HG02798 (cell line): ENCODE data around the gene STAT4.

ENCODE experiments used
- ATAC-seq: cut with Tn5 transposase; IDR thresholded peaks from one replicate; pipeline ENCODE4 v1.9.1; 2021; ENCODE audit warnings: mild to moderate bottlenecking; ENCODE audit not compliant: unreplicated experiment, poor library complexity

The STAT4 gene

DNA sequence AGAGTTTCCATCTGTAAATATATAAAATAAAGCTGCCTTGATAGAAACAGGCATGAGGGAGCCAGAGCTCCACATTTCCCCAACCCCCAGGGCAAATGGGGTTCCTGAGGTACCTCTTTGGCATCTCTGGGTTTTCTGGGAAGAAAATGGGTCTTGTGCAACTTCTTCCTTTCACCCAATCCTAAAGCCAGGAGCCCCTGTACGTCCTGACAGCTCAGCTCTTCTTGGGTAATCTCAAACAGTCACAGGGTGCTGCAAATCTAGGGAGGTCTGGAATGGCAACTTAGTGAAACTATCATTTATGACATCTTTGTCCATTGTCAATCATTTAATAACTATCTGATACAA lies 100.2 kb downstream of the STAT4 start:
- ATAC-seq, result no peak

DNA sequence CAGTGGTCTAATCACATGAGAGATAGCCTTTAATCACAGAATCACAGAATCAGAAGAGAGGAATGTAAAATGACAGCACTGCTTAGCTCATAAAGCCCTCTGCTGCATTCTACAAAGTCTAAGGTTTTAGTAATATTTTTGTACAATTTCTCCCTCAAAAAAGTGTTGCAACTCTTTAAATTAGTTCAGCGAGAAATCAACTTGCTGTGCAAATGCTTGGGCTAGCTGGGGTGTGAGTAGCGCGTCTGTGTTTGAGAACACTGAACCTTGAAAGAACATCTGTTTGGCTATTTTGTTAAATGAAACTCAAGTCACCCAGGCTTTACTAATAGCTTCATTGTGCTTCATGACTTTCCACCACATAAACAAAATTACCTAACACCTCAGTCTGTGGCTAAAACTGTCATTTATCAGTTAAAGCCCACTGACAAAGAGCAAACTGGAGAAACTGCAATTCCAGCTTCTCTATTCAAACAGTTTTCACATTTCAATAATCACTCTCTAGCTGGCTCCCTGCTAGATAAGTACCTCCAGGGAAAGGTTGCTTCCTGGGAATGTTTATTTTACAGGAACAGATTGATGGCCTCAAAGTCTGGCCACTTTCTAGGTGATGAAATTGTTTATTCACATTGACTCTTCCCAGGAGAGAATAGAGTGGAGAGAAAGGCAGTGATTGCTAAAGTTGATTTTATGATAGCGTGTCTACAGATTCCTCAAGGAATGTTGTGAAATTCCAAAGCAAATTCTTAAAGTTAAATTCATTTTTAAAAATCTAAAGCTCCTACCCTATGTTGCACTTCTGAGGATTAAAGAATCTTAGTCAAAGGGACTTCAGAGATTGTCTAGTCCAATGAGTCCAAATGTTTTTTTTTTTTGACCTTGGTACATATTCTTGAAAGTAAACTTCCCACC lies 100.8 kb downstream of the STAT4 start:
- peak; percentile 86 for ATAC-seq

DNA sequence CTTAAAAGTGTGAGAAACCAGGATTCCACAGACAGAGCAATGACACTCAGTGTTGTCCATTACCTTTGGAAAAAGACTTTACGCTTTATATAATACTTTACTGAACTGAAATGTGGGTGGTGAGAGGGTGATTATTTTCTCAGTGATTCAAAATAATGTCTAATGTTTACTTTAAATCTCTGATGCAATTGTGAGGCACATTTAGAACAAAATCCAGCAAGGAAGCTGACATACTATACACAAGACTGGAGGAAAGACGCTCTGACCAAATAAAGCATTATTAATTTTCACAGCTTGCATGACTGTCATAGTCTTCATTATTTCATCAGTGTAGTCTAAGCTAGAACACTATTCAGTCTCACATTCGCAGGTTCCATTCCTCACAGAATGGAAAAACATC lies 102.7 kb downstream of the STAT4 start:
- no peak for ATAC-seq

DNA sequence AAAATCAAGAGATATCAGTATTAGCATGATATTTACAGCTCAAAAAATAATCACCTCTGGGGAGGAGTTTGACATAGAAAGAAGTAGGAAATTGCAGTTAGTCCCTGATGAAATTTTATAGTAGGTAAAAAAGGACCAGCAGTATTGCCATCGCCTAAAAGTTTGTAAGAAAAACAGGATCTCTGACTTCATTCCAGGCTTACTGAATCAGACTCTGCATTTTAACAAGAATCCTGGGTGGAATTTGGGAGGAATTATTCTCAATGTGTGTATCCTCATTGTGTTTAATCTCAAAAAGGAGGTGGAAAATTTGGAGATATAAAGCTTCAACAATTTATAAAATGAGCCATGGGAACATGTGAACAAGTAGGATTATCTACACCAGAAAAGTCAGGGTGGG lies 105.7 kb downstream of the STAT4 start:
- no peak for ATAC-seq

DNA sequence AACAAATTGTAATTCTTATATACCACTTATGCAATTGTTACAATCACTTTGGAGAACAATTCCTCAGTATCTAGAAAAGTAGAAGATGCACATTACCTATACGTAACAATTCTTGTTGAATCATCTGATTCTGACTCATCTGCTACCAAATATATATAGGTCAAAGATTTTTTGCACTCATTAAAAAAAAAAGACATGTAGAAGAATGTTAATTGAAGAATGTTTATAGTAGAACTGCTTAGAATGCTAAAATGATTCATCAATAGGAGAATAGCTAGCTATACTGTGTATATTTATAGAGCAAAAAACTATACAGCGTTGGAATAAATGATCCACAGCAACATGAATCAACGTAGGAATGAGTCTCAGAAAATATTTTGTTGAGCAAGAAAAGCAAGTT lies 107.4 kb downstream of the STAT4 start:
- ATAC-seq, result no peak

DNA sequence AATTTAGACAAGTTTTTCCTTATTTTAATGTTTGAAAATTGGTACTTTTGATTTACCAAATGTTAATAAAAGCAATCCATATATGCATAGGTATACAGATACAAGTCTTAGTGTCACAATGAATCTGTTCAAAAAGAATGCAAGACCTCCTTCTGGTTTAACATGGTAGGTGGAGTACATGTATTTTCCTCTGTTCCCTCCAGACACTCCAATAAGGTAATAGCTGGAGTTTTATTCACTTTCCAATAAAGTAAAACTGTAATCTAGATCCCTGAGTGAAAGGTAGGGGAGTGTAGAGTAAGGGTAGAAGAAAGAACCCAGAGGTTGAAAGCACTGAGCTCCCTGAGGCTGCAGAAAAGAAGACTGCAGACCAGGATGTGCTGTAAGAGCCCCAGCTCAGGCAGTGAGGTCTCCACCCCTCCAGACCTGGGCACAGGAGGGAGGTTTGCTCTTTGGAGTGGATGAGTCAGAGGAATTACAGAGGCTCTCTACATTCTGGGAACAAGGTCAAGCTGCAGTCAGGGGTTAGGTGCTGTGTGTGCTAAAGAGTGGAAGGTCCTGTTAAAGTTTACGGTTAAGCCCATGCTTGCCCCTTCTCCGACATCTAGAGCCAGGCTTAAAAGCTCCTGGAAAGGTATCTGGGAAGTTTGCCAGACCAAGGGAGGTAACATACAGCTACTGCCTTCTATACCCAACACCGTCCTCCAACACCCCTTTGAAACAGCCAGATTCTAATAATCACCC lies 109.2 kb downstream of the STAT4 start:
- ATAC-seq, result no peak

DNA sequence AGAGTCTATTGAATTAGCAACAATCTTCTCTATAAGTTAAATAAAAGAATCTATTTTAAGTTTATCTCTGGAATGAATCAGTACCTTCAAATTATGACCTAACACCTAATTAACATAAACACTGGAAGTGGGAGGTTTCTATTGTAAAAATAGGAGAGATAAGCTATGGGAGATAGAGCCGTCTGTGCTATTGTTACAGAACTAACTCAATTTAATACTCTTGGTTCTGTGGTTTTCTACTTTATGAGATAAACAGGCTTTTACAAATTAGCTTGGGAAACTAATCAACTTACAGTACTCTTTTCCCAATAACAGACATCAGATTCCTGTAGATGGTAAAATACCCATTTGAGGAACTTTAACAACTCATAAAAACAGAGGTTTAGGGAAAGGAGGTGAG lies 111.2 kb downstream of the STAT4 start:
- ATAC-seq, result no peak

DNA sequence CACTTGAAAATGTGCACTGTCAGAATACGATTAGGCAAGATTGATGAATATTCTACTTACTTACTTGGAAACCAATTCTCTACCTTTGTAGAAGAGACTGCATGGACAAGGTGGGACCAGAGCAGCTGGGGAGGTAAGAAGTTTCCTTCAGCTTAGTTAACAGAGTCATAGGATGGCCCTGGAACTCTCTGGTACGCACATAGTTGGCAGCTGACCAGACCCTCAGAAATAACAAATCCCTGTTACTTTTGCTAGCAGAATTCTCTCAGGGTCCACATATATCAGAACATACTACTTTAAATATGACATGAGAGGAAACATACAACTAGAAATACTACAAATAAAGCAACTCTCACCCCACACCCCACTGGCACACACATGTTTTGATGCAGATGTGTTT lies 112.1 kb downstream of the STAT4 start:
- no peak for ATAC-seq

DNA sequence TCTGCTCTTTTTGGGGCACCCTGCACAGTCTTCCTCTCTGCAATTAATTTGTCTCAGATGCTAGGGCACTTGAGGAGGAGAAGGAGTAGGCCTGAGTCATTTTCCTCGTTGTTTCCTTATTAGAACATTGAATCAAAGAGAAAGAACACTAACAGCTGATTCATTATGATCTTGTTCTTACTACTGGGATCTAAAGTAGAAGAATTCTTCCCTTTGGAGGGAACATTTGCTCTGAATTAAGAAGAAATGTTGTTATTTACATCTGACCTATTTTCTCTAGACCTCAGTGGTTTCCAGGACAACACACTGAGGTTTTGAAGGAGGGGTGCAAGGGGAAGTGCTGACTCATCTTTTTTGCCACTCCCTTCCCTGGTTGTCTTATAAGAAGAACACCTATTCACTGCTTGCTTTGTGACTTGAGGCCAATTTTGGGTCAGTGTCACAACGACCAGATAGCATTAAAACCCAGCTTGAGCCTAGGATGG lies 112.5 kb downstream of the STAT4 start:
- no peak for ATAC-seq

DNA sequence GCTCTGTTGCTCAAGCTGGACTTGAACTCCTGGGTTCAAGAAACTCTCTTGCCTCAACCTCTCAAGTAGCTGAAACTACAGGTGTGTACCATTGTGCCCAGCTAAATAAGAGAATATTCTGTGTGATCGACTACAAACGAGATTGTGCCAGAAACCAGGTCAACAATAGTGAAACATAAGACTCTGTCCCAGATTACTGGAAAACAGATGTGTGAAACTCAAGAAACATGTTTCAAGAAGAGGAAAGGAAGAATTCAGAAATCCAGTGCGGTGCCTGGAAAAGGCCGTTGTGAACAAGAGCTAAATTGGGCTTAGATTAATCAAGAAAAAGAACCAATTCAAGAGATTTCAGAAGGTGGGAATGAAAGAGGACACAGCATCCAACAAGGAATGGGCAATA lies 113.4 kb downstream of the STAT4 start:
- ATAC-seq, result no peak

DNA sequence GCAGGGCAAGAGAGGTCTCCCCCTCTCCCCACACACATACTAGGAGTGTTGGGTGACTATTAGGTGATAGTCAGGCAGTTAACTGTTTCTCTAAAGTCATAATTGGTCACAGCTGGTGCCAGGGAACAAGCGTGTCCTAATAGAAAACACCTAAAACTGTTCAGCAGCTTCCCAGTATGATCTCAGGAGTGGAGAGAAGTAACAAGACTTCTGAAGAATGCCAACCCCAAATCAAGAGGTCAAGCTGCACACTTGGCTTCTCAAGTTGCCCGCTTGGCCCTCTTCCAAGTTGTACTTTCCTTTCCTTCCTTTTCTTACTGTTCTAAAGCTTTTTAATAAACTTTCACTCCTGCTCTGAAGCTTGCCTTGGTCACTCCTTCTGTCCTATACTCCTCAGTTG lies 114.4 kb downstream of the STAT4 start:
- no peak for ATAC-seq

DNA sequence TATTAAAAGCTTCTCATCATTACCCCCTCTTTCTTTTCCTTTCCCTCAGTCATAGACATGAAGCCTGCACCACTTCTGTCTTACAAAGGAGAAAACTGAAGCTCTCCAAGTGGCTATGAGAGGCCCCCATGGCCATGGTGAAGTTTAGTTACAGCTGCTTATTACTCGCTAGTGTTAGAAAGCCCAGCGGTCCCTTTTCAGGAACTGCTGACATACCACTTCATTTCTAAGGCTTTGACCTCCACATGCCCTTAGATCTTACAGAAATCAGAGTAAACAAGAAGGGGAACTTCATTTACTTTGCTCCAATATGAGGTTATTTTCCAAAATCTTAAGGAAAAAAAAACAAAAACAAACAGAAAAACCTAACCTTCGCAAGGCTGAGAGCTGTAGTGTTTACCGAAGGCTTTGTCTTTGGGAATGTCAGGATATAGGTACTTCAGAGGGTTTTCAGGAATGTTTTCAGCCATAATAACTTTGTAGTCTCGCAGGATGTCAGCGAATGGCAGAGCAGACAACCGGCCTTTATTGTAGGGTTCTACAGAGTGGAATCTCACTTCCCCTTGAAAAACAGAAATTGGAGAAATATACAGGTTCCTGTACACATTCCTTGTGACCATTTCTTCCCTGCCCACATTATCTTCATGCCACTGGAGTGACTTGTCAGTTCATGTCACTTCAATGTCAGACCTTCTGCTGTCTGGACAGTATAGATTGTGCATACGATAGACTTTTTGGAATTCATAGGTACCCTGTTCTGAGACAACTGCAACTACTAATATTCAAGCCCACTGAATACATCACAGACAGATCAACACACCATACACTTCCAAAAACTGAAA lies 118.0 kb downstream of the STAT4 start:
- ATAC-seq, result no peak

DNA sequence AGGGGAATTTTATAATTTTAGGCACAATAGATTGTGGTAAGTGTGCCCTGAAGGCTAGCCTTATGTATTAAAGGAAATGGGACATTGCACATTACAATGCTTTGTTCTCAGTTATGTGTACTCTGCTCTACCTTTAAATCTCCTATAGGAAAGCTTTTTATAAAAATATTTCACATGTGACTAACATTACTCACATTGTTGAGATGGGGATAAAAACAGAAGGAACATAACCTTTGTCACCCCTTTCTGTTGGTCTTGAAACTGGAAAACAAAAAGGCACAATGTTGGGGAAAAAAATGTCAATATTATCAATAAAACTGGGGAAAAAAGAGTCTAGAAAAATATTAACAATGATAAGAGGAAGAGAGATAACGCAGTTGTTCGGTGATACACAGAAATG lies 119.5 kb downstream of the STAT4 start:
- ATAC-seq, result no peak

DNA sequence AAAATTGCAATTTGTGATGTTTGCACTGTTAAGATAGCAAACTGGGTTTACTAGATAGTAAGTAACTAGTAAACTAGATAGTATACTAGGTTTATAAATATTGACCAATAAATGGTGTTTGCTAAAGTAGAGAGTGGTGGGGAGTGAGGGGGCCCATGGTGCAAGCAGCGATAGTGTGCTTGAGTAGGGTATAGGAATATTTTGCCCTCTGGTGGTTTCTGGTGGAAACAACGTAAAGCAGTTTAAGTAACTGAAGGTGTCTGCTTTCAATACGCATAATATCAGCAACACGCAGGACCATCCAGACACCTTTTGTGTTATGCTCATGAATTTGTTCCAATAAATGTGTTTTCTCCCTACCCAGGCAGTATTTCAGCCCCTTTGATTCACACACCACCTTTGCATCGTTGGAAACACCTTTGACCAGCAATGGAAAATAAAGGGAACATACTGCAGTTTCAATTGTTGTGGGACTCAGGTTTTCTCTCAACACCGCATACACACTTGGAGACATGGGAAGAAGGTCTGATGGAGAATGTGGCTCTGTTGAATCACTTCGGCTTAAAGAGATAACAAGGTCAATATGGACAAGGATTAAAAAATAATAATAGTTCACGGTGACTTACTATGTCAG lies 120.2 kb downstream of the STAT4 start:
- peak; percentile 95 for ATAC-seq

DNA sequence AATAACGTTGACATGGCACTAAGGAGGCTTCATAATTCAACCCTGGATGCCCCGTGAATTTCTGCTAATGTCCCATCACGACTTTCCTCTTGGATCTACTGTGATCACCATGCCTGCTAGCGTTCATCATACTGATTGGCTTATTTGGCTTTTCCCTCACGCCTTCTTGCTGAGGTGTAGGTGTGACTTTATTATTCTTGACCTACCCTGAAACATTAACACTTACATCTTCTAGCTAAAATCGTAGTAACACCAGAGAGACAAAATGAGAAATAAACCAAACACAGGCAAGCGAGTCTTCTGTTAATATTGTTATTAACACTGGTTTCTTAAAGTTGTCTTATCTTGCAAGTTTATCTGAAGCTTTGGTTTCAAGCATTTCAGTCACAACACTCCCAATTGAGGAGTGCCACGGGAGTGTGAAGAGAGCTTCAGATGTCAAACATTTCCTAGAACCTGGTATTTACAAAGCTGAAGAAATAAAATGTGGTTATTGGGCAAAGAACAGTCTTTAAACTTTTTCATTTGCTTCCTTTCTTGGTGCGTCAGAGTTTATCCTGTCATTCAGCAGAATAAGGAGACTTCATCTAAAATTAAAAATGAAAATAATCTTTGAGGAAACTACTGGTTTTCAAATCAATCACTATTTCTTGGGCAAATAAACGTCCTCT lies 121.4 kb downstream of the STAT4 start:
- no peak for ATAC-seq

DNA sequence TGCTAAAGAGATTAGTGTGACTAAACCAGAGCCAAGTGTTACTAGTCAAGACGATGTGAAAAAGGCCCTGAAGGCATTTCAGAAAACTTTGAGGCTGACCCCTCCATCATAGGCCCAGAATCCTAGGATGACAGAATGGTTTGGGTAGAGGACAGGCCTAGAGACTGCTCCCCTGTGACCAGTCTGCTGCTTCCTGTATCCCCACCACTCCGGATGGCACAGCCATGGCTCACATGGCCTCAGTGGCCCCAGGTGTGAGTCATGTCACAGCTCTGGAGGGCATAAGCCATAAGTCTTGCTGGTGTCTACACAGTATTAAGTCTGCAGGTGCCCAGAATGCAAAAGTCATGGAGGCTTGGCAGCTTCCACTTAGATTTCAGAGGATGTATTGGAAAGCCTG lies 124.4 kb downstream of the STAT4 start:
- ATAC-seq, result no peak

DNA sequence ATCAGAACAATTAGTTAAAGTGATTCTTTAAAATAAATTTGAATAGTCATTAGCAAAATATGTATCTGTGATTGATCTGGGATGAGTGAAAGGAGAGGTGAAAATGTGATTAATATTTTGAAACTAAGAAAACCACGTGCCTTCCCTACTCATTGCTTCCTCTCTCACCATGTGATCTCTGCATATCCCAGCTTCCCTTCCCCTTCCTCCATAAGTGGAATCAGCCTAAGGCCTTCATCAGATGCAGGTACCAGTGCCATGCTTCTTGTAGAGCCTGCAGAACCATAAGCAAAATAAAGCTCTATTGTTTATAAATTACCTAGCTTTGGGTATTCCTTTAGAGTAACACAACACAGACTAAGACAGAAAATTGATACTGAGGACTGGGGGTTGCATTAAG lies 125.7 kb downstream of the STAT4 start:
- no peak for ATAC-seq

DNA sequence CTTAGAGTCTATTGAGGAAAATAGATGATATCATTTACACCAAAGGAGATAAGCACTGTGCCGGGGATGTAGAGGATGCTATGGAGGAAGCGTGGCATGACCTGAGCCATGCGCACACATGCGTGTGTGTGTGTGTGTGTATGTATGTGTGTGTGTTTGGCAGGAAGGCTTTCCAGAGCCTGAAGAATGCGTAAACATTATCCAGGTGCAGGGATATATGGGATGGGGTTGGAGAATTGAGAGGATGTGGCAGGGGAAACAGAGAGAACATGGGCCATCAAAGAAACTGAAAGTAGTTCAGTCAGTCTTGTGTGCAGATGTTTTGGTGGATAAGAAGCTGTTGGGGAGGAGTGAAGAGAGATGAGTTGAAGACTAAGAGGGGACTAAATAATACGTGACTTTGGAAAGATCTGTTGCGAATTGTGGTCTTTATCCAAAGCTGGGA lies 127.5 kb downstream of the STAT4 start:
- no peak for ATAC-seq

DNA sequence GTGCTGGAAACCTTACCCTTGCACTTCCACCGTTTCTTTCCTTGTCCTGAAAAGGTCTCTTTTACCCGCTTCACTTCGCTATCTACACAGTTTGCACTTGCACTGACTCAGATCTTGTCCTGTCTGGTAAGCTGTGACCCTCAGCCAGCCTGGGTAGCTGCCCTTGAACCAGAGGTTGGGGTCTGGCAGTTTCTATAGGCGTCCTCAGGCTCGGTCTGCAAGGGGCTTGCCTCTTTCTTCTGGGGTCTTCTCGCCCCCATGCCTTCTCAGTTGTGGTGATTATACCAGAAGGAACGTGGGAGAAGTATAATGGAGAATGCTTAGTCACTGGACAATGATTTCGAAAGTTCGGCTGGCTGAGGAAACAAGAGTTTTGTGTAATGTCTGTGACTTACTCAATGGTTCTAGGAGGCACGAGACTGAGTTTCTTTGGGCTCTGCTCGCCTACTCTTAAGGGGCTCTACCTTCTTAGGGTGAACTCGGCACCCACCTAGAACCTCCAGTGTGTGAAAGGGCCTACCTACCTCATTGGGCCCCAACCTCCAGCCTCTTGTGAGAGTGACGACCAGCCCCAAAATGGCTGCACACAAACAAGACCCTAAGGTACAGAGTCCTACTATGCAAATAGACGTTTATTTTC lies 129.9 kb downstream of the STAT4 start:
- peak; percentile 22 for ATAC-seq
